Prostate gland (tissue), 2 donors: ENCODE results near the gene CYB561D1.

Source experiments
- POLR2AphosphoS5 ChIP-seq: sonication (generic); formaldehyde crosslinking; IDR thresholded peaks from one replicate; pipeline ENCODE4 v1.6.1; 2017; ENCODE audit warnings: antibody characterized with exemption
- TF ChIP-seq, protein P1 (sequence below), 4 experiments: fragments of 200-600 bp in 2 of 4; fragments of 450-650 bp in 2 of 4; sonication (generic) in 2 of 4; IDR thresholded peaks; 1 replicate in 3 of 4; 2 replicates in 1 of 4; pipeline ENCODE4 v1.5.1; 2016 to 2019; ENCODE audit warnings: antibody characterized with exemption in 4 of 4, mild to moderate bottlenecking in 2 of 4, moderate library complexity in 2 of 4

DNA sequence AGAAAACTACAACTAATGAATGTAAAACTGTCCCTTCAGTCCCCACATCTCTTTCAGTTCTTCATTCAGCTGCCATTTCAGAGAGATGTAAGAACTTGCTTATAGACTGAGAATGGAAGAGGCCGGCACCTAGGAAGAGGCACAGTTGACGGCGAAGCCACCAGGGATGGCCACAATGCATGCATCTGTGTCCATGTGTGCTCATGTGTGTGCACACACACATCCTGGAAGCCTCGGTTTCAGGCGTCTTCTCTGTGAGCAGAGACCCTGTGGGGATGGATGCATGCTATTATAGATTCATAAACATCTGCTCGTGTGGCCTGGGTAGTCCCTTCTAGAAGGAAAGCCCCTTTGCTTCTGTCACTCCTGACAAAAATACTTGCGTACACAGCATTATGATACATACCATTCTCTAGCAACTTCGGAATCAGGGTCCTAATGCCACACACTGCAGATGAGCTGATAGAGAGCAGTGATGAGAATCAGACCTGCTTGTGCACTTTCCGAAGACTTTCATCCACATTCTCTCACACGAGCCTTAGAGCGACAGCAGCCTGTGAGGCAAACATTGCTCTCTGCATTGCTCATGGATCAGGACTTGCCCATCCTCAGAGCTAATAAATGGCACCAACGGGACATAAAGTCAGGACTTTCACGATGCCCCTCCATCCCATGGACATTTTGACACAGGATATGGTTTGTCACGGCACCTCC, 33.4 kb downstream of the CYB561D1 start:
- TF ChIP-seq, protein P1, sequence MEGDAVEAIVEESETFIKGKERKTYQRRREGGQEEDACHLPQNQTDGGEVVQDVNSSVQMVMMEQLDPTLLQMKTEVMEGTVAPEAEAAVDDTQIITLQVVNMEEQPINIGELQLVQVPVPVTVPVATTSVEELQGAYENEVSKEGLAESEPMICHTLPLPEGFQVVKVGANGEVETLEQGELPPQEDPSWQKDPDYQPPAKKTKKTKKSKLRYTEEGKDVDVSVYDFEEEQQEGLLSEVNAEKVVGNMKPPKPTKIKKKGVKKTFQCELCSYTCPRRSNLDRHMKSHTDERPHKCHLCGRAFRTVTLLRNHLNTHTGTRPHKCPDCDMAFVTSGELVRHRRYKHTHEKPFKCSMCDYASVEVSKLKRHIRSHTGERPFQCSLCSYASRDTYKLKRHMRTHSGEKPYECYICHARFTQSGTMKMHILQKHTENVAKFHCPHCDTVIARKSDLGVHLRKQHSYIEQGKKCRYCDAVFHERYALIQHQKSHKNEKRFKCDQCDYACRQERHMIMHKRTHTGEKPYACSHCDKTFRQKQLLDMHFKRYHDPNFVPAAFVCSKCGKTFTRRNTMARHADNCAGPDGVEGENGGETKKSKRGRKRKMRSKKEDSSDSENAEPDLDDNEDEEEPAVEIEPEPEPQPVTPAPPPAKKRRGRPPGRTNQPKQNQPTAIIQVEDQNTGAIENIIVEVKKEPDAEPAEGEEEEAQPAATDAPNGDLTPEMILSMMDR (IDR thresholded peaks at IDR 0.05), result no peak
- no peak for TF ChIP-seq POLR2AphosphoS5
